ENCODE measurements around the gene TRAF6. TPM values are rescaled to one million over a fixed set of nuclear protein-coding genes. Genes with fewer than 3 reads are reported as not detected.

The TRAF6 gene
- total RNA-seq, 1 donor from 2014 or later, result 6.1 TPM

DNA sequence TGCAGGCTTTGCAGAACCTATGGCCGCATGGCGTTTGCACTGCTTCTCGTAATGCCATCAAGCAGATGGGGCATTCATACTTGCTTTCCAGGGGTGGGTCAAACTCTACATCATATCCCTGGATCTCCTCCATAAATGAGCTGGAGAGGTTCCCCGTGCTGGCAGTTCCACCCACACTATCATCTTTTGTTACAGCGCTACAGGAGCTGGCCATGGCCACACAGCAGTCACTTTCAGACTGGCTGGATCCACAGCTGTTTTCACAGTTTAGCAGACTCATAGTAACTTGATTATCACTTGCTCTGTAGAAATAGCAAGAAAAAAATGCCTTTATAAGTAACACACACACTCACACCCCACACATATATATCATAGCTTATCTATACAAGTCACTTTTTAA lies 8.8 kb downstream of the TRAF6 start:
- DNase-seq (ENCODE audit: low read depth) (no peak), FAIRE-seq (no peak)
- TF ChIP-seq, protein P1, sequence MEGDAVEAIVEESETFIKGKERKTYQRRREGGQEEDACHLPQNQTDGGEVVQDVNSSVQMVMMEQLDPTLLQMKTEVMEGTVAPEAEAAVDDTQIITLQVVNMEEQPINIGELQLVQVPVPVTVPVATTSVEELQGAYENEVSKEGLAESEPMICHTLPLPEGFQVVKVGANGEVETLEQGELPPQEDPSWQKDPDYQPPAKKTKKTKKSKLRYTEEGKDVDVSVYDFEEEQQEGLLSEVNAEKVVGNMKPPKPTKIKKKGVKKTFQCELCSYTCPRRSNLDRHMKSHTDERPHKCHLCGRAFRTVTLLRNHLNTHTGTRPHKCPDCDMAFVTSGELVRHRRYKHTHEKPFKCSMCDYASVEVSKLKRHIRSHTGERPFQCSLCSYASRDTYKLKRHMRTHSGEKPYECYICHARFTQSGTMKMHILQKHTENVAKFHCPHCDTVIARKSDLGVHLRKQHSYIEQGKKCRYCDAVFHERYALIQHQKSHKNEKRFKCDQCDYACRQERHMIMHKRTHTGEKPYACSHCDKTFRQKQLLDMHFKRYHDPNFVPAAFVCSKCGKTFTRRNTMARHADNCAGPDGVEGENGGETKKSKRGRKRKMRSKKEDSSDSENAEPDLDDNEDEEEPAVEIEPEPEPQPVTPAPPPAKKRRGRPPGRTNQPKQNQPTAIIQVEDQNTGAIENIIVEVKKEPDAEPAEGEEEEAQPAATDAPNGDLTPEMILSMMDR (IDR thresholded peaks at IDR 0.05; ENCODE audit: insufficient read depth, low read length, severe bottlenecking), result no peak
- H3K36me3 ChIP-seq (ENCODE audit: control insufficient read depth, insufficient read depth, low read length), result peaks cover 4% of the 10 kb centered on the region
- H3K4me3 ChIP-seq (ENCODE audit: low read depth, low read length), result no peak overlapping the region
- H3K27me3 ChIP-seq (ENCODE audit: control insufficient read depth, insufficient read depth, low read length), result no peaks in the 10 kb centered on the region

DNA sequence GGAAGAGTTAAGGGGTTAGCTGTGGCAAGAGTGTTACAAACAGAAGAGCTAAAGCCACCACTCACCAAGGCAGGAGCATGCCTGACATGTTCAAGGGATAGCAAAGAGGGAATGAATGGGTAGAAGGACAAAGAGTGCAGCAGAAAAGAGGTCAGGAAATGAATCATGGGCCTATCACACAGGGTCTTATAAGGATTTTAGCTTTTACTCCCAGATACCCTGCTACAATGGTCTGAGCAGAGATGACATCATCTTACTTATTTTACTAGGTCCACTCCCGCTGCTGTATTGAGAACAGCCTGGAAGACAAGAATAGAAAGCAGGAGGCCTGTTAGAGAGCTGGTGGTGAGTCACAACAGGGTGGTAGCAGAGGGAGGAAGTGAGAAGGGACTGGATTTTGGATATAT lies 9.8 kb downstream of the TRAF6 start:
- H3K4me3 ChIP-seq (ENCODE audit: low read depth, low read length), result no peak overlapping the region
- FAIRE-seq, result no peak
- DNase-seq (ENCODE audit: low read depth), result peak; percentile 93
- TF ChIP-seq, protein P1 (IDR thresholded peaks at IDR 0.05; ENCODE audit: insufficient read depth, low read length, severe bottlenecking), result no peak
- H3K36me3 ChIP-seq (ENCODE audit: control insufficient read depth, insufficient read depth, low read length), result peaks cover 4% of the 10 kb centered on the region
- no peaks in the 10 kb centered on the region for H3K27me3 ChIP-seq (ENCODE audit: control insufficient read depth, insufficient read depth, low read length)

DNA sequence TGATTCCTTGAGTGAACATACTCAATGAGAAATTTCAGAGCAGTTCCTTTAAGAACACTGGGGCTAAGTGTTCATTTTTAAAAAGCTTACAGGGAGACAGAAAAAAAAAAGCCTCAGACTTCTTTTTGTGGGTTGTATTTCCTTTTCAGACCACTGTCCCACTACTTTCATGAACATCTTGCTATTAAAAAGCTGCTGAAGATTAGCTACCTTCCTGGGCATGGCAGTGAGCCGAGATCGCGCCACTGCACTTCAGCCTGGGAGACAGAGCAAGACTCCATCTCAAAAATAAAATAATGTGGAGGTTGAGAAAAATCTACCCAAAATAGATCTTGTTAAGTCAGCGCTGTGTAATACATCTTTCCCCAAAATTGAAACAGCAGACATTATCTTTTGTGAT lies 10.8 kb downstream of the TRAF6 start:
- peaks cover 4% of the 10 kb centered on the region for H3K36me3 ChIP-seq (ENCODE audit: control insufficient read depth, insufficient read depth, low read length)
- no peaks in the 10 kb centered on the region for H3K27me3 ChIP-seq (ENCODE audit: control insufficient read depth, insufficient read depth, low read length)
- H3K4me3 ChIP-seq (ENCODE audit: low read depth, low read length), result no peak overlapping the region
- FAIRE-seq, result no peak
- no peak for DNase-seq (ENCODE audit: low read depth)
- TF ChIP-seq, protein P1 (IDR thresholded peaks at IDR 0.05; ENCODE audit: insufficient read depth, low read length, severe bottlenecking), result no peak

DNA sequence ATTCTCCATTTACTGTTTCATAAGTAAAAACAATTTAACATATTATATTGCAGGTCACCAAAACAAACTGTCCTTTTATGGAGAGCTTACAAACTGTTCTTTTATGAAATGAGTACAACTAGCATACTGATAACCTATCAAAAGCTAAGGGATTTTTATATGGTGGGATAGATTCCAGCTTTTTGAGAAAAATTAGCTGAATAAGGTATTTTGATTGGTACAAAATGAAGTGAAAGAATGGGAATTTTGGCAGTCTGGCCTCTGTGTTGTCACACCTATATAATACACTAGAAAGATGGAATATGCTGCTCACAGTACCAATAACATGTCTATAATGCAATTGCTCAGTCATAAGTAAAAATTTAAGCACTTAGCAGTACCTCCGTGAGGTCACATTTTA lies 11.4 kb downstream of the TRAF6 start:
- DNase-seq (ENCODE audit: low read depth), result no peak
- H3K27me3 ChIP-seq (ENCODE audit: control insufficient read depth, insufficient read depth, low read length), result no peaks in the 10 kb centered on the region
- TF ChIP-seq, protein P1 (IDR thresholded peaks at IDR 0.05; ENCODE audit: insufficient read depth, low read length, severe bottlenecking), result no peak
- H3K4me3 ChIP-seq (ENCODE audit: low read depth, low read length), result no peak overlapping the region
- no peak for FAIRE-seq
- H3K36me3 ChIP-seq (ENCODE audit: control insufficient read depth, insufficient read depth, low read length), result peaks cover 4% of the 10 kb centered on the region

DNA sequence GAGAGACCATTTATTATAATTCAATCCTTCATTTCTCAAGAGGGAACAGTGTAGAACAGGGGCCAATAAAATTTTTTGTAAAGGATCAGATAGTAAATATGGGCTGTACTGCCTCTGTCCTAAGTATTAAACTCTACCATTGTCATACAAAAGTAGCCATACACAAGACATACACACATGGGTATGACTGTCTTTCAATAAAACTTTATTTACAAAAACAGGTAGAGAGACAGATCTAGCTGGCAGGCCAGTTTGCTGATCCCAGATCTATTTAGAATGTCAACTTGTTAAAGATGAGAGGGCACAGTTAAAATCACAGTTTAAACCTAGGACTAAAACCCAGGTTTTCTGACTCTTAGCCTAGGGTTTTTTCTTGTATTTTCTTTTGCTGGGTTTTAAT lies 16.7 kb downstream of the TRAF6 start:
- Histone ChIP-seq H3K4me3 (ENCODE audit: low read depth, low read length) (no peak overlapping the region), H3K36me3 (ENCODE audit: control insufficient read depth, insufficient read depth, low read length) (peaks cover 14% of the 10 kb centered on the region), H3K27me3 (ENCODE audit: control insufficient read depth, insufficient read depth, low read length) (no peaks in the 10 kb centered on the region)
- FAIRE-seq, result no peak
- TF ChIP-seq, protein P1 (IDR thresholded peaks at IDR 0.05; ENCODE audit: insufficient read depth, low read length, severe bottlenecking), result no peak
- DNase-seq (ENCODE audit: low read depth), result no peak

DNA sequence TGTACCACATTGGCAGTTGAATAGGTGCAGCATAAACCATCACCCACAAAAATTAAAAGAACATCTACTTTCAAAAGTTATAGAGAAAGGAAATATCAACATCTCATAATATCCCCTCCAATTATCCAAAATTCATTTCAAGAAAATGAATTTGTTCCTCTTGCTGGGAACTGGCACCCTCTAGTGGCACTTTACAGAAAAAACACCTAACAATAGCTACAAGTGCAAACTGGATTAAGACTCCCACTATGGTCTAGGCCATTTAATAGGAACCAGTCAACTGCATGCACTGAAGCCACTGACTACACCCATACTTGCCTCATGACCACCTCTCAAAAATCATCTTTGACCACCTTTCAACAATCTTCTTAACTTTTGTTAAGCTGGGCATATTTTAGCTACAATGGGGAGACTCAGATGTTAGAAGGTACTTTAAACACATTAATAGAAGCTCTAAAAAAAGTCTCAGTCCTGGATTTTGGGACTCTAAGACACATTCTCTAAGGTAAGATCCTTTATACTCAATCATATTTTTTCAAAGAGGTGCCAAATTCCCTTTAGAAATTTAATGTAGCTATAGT lies 17.3 kb downstream of the TRAF6 start:
- Histone ChIP-seq H3K36me3 (ENCODE audit: control insufficient read depth, insufficient read depth, low read length) (peaks cover 18% of the 10 kb centered on the region), H3K27me3 (ENCODE audit: control insufficient read depth, insufficient read depth, low read length) (no peaks in the 10 kb centered on the region), H3K4me3 (ENCODE audit: low read depth, low read length) (no peak overlapping the region)
- DNase-seq (ENCODE audit: low read depth) (peak; percentile 65), FAIRE-seq (no peak)
- TF ChIP-seq, protein P1 (IDR thresholded peaks at IDR 0.05; ENCODE audit: insufficient read depth, low read length, severe bottlenecking), result peak; percentile 59

Data from bronchial epithelial cell (primary cell).